SKM-1 treated with dmso at 0.1 percent for 144 hours (cell line): ENCODE data around the gene NPW.

ENCODE experiments used
- DNase-seq: peaks from one replicate; lab custom pipeline; 2025; ENCODE audit not compliant: unreplicated experiment; lab: John Stamatoyannopoulos, UW

Gene NPW

GRCh38 chr16:2034696-2035430 lies 15.3 kb downstream of the NPW start:
- no peak for DNase-seq

GRCh38 chr16:2035431-2036199 lies 16.0 kb downstream of the NPW start:
- no peak for DNase-seq

DNA sequence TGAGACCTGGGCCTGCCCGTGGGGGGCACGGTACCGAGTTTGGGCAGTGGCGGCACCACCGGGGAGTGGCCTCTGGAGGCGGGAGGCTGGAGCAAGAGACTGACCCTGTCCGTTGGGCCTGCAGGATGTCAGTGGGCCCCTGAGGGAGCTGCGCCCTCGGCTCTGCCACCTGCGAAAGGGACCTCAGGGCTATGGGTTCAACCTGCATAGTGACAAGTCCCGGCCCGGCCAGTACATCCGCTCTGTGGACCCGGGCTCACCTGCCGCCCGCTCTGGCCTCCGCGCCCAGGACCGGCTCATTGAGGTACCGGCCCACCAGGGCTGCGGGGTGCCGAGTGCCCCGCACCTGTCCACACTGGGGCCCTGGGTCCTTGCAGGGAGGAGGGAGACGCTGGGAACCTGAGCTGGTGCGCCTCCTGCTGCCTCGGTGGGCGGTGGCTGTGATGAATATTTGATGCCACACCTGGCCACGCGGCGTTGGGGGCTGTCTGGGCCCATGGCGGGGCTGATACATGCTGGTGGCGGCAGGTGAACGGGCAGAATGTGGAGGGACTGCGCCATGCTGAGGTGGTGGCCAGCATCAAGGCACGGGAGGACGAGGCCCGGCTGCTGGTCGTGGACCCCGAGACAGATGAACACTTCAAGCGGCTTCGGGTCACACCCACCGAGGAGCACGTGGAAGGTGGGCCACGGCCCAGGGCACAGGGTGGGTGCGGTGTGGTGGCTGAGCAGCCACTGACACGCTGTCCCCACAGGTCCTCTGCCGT lies 16.8 kb downstream of the NPW start:
- no peak for DNase-seq

DNA sequence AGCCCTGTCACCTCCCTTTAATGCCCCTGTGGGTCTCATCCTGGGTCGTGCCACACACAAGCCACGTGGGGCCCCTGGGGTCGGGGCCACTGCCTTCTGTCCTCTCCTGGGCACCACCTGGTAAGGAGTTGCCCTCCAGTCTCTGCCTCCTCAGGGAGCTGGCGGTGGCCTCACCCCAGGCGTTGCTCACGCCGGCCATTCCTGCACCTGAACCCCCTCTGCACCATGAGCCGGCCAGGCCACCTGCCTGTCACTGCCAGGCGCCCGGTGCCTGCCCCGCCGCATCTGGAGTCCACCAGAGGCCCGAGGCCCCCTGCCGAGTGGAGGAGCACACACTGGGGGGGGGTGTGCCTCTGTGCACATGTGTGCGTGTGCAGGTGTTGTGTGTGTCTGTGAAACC lies 17.5 kb downstream of the NPW start:
- no peak for DNase-seq

DNA sequence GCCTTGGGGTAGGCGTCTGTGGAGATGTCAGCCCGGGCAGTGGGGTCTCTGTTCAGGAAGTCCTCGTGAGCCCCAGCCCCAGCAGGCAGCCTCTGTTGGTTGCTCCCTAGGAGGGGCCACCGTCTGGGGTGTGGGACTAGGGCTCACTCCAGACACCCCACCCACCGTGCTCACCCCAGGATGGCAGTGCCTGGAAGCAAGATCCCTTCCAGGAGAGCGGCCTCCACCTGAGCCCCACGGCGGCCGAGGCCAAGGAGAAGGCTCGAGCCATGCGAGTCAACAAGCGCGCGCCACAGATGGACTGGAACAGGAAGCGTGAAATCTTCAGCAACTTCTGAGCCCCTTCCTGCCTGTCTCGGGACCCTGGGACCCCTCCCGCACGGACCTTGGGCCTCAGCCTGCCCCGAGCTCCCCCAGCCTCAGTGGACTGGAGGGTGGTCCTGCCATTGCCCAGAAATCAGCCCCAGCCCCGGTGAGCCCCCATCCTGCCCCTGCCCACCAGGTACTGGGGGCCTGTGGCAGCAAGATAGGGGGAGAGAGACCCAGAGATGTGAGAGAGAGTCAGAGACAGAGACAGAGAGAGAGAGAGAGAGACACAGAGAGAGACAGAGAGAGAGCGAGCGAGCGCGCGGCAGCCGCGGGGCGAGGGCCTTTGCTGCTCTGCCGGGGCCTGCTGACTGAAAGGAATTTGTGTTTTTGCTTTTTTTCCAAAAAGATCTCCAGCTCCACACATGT lies 18.2 kb downstream of the NPW start:
- no peak for DNase-seq

- no peak for DNase-seq
Observed at GRCh38 chr16:2038382-2039231, 19.0 kb downstream of the NPW start.

DNA sequence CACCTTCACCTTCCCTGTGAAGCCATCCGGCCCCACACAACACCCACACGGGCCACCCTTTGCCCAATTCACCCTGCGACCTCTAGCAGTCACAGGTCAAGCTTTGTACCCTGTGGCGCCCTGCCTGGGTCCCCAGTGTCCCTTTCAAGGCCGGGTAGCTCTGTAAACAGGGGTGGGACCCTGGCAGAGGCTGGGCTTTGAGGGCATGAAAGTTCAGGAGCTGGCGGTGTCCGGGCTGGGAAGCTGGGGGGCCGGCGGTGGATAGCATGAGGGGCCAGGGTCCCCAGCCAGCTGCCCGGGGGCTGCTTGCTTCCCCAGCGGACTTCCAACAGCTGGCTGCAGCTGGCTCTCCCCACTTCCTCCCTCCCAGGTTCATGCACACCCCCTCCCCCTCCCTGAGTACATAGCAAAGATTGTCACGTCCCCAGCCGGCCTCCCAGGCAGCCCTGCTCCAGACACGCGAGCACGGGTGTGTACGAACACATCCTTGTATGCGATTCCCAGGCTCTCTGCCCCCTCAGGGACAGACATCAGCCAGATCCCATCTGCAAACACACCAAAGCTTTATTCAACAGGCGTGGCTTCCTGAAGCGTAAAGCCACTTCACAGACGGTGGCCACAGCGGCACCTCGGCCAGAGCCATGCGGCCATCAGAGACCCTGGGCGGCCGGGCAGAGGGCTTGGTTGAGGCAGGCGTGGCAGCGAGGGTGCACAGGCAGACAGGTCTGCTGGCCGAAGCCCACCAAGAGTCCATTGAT lies 19.9 kb downstream of the NPW start:
- no peak for DNase-seq

- no peak for DNase-seq
Observed at GRCh38 chr16:2040041-2040786, 20.6 kb downstream of the NPW start.

GRCh38 chr16:2040787-2041522 lies 21.4 kb downstream of the NPW start:
- DNase-seq: no peak

GRCh38 chr16:2042171-2042985 lies 22.8 kb downstream of the NPW start:
- DNase-seq: no peak

- DNase-seq: no peak
Observed at GRCh38 chr16:2042986-2043666, 23.5 kb downstream of the NPW start.

- DNase-seq: no peak
Observed at GRCh38 chr16:2043667-2044451, 24.3 kb downstream of the NPW start.

- DNase-seq: no peak
Observed at GRCh38 chr16:2044541-2044940, 25.0 kb downstream of the NPW start.

DNA sequence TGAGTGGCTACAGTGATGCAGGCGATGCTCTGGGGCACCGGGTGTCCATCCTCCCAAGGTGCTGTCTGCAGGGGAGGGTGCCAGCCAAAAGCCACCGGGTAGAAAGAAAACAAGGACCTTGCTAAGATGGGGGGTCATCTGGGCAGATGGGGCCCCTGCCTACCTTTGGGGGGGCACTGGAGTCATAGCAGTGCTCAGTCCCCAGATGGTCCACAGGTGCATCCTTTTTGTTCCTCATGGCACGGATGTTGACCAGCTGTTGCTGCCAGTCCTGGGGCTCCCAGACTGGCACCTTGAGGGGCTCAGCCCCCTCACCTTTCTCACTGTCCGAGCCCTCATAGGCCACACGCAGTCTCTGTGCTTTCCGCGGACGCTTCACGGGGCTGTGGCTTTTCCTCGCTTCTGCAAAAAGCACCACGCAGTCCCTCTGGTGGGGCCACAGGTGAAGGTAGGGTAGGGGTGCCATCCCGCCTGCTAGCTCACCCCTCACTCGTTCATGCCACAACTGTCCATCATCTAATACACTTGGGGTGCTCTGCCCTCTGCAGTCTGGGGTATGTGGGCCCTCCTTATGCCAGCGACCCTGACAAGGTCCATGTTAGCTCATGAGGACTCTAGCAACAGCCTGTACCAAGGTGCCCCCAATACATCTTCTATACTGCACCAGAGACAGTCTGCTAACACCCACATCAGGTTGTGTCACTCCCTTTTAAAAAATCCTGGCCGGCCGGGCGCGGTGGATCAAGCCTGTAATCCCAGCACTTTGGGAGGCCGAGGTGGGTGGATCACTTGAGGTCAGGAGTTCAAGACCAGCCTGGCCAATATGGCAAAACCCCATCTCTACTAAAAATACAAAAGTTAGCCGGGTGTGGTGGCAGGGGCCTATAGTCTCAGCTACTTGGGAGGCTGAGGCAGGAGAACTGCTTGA lies 26.6 kb downstream of the NPW start:
- no peak for DNase-seq

- no peak for DNase-seq
Observed at GRCh38 chr16:2046893-2047329, 27.3 kb downstream of the NPW start.
